Uterus (tissue), 4 donors: ENCODE data around the gene AEBP2. TPM values are rescaled to one million over a fixed set of nuclear protein-coding genes. Genes with fewer than 3 reads are reported as not detected.

ENCODE experiments used
- DNase-seq, 2 donors: peaks; one replicate each; pipeline ENCODE4 v3.0.0-alpha.2; 2019 to 2020
- H3K27ac ChIP-seq, 2 donors: fragments of 200-600 bp; sonication (generic); 1 replicate in 1 of 2; 2 replicates in 1 of 2; pipeline ENCODE4 v1.5.1; 2016 to 2018
- H3K27me3 ChIP-seq, 2 donors: fragments of 200-600 bp; sonication (generic); one replicate each; pipeline ENCODE4 v1.5.1; 2018 to 2019; ENCODE audit warnings: control low read depth in 1 of 2
- H3K36me3 ChIP-seq, 2 donors: fragments of 200-600 bp; sonication (generic); one replicate each; pipeline ENCODE4 v1.5.1; 2019; ENCODE audit warnings: control low read depth in 1 of 2
- H3K4me1 ChIP-seq, 2 donors: fragments of 200-600 bp; sonication (generic); one replicate each; pipeline ENCODE4 v1.5.1; 2018 to 2019; ENCODE audit warnings: control low read depth in 1 of 2
- H3K4me3 ChIP-seq, 2 donors: fragments of 200-600 bp; sonication (generic); 1 replicate in 1 of 2; 2 replicates in 1 of 2; pipeline ENCODE4 v1.5.1; 2018 to 2019; ENCODE audit warnings: mild to moderate bottlenecking in 1 of 2
- H3K9me3 ChIP-seq, 2 donors: fragments of 200-600 bp; sonication (generic); one replicate each; pipeline ENCODE4 v1.5.1; 2019; ENCODE audit warnings: control low read depth in 1 of 2
- CTCF ChIP-seq, 4 experiments: fragments of 200-600 bp in 2 of 4; fragments of 450-650 bp in 2 of 4; sonication (generic) in 2 of 4; IDR thresholded peaks; one replicate each; pipeline ENCODE4 v1.5.1; 2016 to 2019; ENCODE audit warnings: antibody characterized with exemption in 4 of 4, mild to moderate bottlenecking in 2 of 4, moderate library complexity in 1 of 4
- POLR2A ChIP-seq, 2 donors: fragments of 450-650 bp; IDR thresholded peaks; one replicate each; pipeline ENCODE4 v1.6.1; 2016; ENCODE audit warnings: antibody characterized with exemption in 2 of 2, mild to moderate bottlenecking in 1 of 2, moderate library complexity in 1 of 2
- intact Hi-C: fragments of 100-400 bp; cut with DNase I; formaldehyde crosslinking; loops from one replicate; pipeline ENCODE4 v1.15.1; 2023; ENCODE audit warnings: low total_unique reads
- total RNA-seq, 4 donors: library from RNA; depleted of rRNA in 3 of 4; stranded (reverse); fragments of >200 nt in 3 of 4; gene quantifications; one replicate each; pipeline versions ENCODE4 v1.1.0 to v1.2.4, GENCODE V29; 2014 to 2023
- donor health status: DM: yes; HTN: yes; CAD: no.

The AEBP2 gene
- total RNA-seq, 4 donors from 2014 or later = 16.7 to 95.8 (median 69.1) TPM

GRCh38 chr12:19485240-19485639 lies 45.9 kb downstream of the AEBP2 start:
- DNase-seq = no peak
- no peaks in the 10 kb centered on the region for H3K36me3 ChIP-seq
- intact Hi-C loops = no loop called here
- H3K27ac ChIP-seq = no peak overlapping the region
- H3K9me3 ChIP-seq = peaks cover 0 to 1% of the 10 kb centered on the region in 2 donors
- no peak overlapping the region for H3K4me3 ChIP-seq
- no peak for TF ChIP-seq POLR2A (IDR thresholded peaks at IDR 0.05)
- TF ChIP-seq CTCF (IDR thresholded peaks at IDR 0.05) = no peak
- peaks cover 0 to 5% of the 10 kb centered on the region in 2 donors for H3K4me1 ChIP-seq
- no peaks in the 10 kb centered on the region for H3K27me3 ChIP-seq

- no peak overlapping the region for H3K4me3 ChIP-seq
- no peak for DNase-seq
- TF ChIP-seq POLR2A (IDR thresholded peaks at IDR 0.05) = no peak
- no peak for TF ChIP-seq CTCF (IDR thresholded peaks at IDR 0.05)
- intact Hi-C loops = no loop called here
- peaks cover 4 to 6% of the 10 kb centered on the region in 2 donors for H3K4me1 ChIP-seq
- no peak overlapping the region for H3K27ac ChIP-seq
- H3K27me3 ChIP-seq = no peaks in the 10 kb centered on the region
- no peaks in the 10 kb centered on the region for H3K9me3 ChIP-seq
- H3K36me3 ChIP-seq = no peaks in the 10 kb centered on the region
These were observed 49.9 kb downstream of the AEBP2 start for GRCh38 chr12:19489168-19489567.

- no peak for DNase-seq
- no peaks in the 10 kb centered on the region for H3K36me3 ChIP-seq
- TF ChIP-seq POLR2A (IDR thresholded peaks at IDR 0.05) (no peak), CTCF (IDR thresholded peaks at IDR 0.05) (no peak)
- intact Hi-C loops = no loop called here
- no peak overlapping the region for H3K27ac ChIP-seq
- no peaks in the 10 kb centered on the region for H3K9me3 ChIP-seq
- H3K4me3 ChIP-seq = no peak overlapping the region
- peaks cover 4 to 6% of the 10 kb centered on the region in 2 donors for H3K4me1 ChIP-seq
- H3K27me3 ChIP-seq = no peaks in the 10 kb centered on the region
These were observed 51.6 kb downstream of the AEBP2 start for GRCh38 chr12:19490908-19491307.

- H3K36me3 ChIP-seq = no peaks in the 10 kb centered on the region
- H3K27ac ChIP-seq = no peak overlapping the region
- peaks cover 4 to 6% of the 10 kb centered on the region in 2 donors for H3K4me1 ChIP-seq
- no peaks in the 10 kb centered on the region for H3K27me3 ChIP-seq
- TF ChIP-seq CTCF (IDR thresholded peaks at IDR 0.05) (no peak), POLR2A (IDR thresholded peaks at IDR 0.05) (no peak)
- H3K9me3 ChIP-seq = no peaks in the 10 kb centered on the region
- intact Hi-C loops = no loop called here
- H3K4me3 ChIP-seq = no peak overlapping the region
- DNase-seq = no peak
These were observed 52.6 kb downstream of the AEBP2 start for GRCh38 chr12:19491863-19492262.

- TF ChIP-seq CTCF (IDR thresholded peaks at IDR 0.05) = no peak
- TF ChIP-seq POLR2A (IDR thresholded peaks at IDR 0.05) = no peak
- H3K27me3 ChIP-seq = no peaks in the 10 kb centered on the region
- no peaks in the 10 kb centered on the region for H3K36me3 ChIP-seq
- H3K27ac ChIP-seq = peak overlapping the region; percentile 3 to 31
- H3K9me3 ChIP-seq = no peaks in the 10 kb centered on the region
- no peak for DNase-seq
- no peak overlapping the region for H3K4me3 ChIP-seq
- intact Hi-C loops = no loop called here
- peaks cover 4 to 6% of the 10 kb centered on the region in 2 donors for H3K4me1 ChIP-seq
These were observed 57.1 kb downstream of the AEBP2 start for GRCh38 chr12:19496219-19496878.
